ENCODE data around the gene CCDC178. TPM values are rescaled to one million over a fixed set of nuclear protein-coding genes. Genes with fewer than 3 reads are reported as not detected.

The CCDC178 gene
- polyA plus RNA-seq, 2 of the 4 experiments (the other 2 are of a cell fraction), result 0.06 TPM; not detected in 1

- POLR2A ChIA-PET, result no interaction called here
- Histone ChIP-seq H3K4me2 (no peak overlapping the region), H3K9me3 (no peaks in the 10 kb centered on the region), H3K27ac (no peak overlapping the region), H3K4me1 (no peaks in the 10 kb centered on the region), H3K4me3 (no peak overlapping the region)
- 5% methylated on average over 3 of the region's 3 CpGs for WGBS (ENCODE audit: missing lambda C conversion rate)
- TF ChIP-seq MYC (IDR thresholded peaks at IDR 0.05; ENCODE audit: borderline replicate concordance, low read length) (no peak), RNF2 (IDR thresholded peaks at IDR 0.05; ENCODE audit: borderline replicate concordance, low read depth) (no peak), MAX (IDR thresholded peaks at IDR 0.05) (no peak)
- TF ChIP-seq, protein P1, sequence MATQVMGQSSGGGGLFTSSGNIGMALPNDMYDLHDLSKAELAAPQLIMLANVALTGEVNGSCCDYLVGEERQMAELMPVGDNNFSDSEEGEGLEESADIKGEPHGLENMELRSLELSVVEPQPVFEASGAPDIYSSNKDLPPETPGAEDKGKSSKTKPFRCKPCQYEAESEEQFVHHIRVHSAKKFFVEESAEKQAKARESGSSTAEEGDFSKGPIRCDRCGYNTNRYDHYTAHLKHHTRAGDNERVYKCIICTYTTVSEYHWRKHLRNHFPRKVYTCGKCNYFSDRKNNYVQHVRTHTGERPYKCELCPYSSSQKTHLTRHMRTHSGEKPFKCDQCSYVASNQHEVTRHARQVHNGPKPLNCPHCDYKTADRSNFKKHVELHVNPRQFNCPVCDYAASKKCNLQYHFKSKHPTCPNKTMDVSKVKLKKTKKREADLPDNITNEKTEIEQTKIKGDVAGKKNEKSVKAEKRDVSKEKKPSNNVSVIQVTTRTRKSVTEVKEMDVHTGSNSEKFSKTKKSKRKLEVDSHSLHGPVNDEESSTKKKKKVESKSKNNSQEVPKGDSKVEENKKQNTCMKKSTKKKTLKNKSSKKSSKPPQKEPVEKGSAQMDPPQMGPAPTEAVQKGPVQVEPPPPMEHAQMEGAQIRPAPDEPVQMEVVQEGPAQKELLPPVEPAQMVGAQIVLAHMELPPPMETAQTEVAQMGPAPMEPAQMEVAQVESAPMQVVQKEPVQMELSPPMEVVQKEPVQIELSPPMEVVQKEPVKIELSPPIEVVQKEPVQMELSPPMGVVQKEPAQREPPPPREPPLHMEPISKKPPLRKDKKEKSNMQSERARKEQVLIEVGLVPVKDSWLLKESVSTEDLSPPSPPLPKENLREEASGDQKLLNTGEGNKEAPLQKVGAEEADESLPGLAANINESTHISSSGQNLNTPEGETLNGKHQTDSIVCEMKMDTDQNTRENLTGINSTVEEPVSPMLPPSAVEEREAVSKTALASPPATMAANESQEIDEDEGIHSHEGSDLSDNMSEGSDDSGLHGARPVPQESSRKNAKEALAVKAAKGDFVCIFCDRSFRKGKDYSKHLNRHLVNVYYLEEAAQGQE (IDR thresholded peaks at IDR 0.05), result no peak
- CTCF ChIA-PET, result no interaction called here
- FAIRE-seq (no peak), DNase-seq (ENCODE audit: low read depth in 1 of 2, low spot score in 1 of 2) (no peak), ATAC-seq (no peak)
These were observed 537.8 kb downstream of the CCDC178 start for GRCh38 chr18:32902568-32903330.

DNA sequence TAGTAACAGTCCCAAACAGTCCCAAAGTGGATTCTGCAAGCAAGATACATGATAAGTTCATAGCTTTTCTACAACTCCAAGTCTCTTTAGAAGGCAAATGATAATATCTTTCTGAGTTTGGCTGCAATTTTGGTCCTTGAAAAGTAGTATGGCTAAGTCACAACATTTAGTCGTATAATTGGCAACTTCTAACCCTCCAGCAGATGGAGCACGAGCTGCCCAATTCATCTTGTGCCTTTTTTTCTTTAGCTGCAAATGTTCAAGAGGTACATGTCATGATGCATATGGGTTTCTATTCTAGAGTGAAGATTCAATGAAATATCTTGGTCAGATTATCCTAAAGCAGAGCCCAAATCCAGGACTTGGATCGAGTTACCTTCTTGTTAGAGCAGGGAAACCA lies 540.7 kb downstream of the CCDC178 start:
- Histone ChIP-seq H3K4me2 (no peak overlapping the region), H3K4me3 (no peak overlapping the region), H3K4me1 (no peaks in the 10 kb centered on the region), H3K9me3 (no peaks in the 10 kb centered on the region), H3K27ac (no peak overlapping the region)
- no peak for DNase-seq (ENCODE audit: low read depth in 1 of 2, low spot score in 1 of 2)
- CTCF ChIA-PET, result interaction anchor here (0.8 kb wide), 1 partner anchor 28 kb away, joined by 3 read pairs; no protein-coding TSS in a partner anchor
- FAIRE-seq, result no peak
- no peak for ATAC-seq
- 1% methylated on average over 3 of the region's 3 CpGs for WGBS (ENCODE audit: missing lambda C conversion rate)
- TF ChIP-seq HOXB5 (CRISPR knock-in tag; IDR thresholded peaks at IDR 0.05), result no peak
- TF ChIP-seq CBX8 (IDR thresholded peaks at IDR 0.05), result no peak
- no peak for TF ChIP-seq SMC3 (IDR thresholded peaks at IDR 0.05)
- TF ChIP-seq RFX5 (IDR thresholded peaks at IDR 0.05), result no peak
- TF ChIP-seq FOSB (CRISPR knock-in tag; IDR thresholded peaks at IDR 0.05), result no peak
- TF ChIP-seq MYC (IDR thresholded peaks at IDR 0.05; ENCODE audit: borderline replicate concordance, low read length), result no peak
- TF ChIP-seq, protein P1 (IDR thresholded peaks at IDR 0.05), result no peak
- TF ChIP-seq MAFK (IDR thresholded peaks at IDR 0.05; ENCODE audit: partially characterized antibody), result no peak
- TF ChIP-seq, protein P2, sequence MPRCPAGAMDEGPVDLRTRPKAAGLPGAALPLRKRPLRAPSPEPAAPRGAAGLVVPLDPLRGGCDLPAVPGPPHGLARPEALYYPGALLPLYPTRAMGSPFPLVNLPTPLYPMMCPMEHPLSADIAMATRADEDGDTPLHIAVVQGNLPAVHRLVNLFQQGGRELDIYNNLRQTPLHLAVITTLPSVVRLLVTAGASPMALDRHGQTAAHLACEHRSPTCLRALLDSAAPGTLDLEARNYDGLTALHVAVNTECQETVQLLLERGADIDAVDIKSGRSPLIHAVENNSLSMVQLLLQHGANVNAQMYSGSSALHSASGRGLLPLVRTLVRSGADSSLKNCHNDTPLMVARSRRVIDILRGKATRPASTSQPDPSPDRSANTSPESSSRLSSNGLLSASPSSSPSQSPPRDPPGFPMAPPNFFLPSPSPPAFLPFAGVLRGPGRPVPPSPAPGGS (IDR thresholded peaks at IDR 0.05), result no peak
- no peak for TF ChIP-seq RARB (CRISPR knock-in tag; IDR thresholded peaks at IDR 0.05)
- no peak for TF ChIP-seq ZC3H11A (IDR thresholded peaks at IDR 0.05)
- TF ChIP-seq JUN (IDR thresholded peaks at IDR 0.05), result no peak
- TF ChIP-seq, protein P3, sequence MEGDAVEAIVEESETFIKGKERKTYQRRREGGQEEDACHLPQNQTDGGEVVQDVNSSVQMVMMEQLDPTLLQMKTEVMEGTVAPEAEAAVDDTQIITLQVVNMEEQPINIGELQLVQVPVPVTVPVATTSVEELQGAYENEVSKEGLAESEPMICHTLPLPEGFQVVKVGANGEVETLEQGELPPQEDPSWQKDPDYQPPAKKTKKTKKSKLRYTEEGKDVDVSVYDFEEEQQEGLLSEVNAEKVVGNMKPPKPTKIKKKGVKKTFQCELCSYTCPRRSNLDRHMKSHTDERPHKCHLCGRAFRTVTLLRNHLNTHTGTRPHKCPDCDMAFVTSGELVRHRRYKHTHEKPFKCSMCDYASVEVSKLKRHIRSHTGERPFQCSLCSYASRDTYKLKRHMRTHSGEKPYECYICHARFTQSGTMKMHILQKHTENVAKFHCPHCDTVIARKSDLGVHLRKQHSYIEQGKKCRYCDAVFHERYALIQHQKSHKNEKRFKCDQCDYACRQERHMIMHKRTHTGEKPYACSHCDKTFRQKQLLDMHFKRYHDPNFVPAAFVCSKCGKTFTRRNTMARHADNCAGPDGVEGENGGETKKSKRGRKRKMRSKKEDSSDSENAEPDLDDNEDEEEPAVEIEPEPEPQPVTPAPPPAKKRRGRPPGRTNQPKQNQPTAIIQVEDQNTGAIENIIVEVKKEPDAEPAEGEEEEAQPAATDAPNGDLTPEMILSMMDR (IDR thresholded peaks at IDR 0.05), result no peak
- TF ChIP-seq CBX2 (IDR thresholded peaks at IDR 0.05; ENCODE audit: borderline replicate concordance, low read depth), result no peak
- no peak for TF ChIP-seq EHMT2 (IDR thresholded peaks at IDR 0.05; ENCODE audit: low read depth)
- TF ChIP-seq EP300 (IDR thresholded peaks at IDR 0.05), result no peak
- no peak for TF ChIP-seq POLR2AphosphoS2 (conservative IDR thresholded peaks at IDR 0.05; ENCODE audit: low read length)
- POLR2A ChIA-PET, result no interaction called here
